ENCODE measurements around the gene KITLG. TPM values are rescaled to one million over a fixed set of nuclear protein-coding genes. Genes with fewer than 3 reads are reported as not detected.
A peak's percentile ranks its signal among the peaks of the same experiment; 100 is the strongest.

The KITLG gene
- total RNA-seq, 1 donor from 2014 or later = 28.3 TPM

- H3K4me1 Mint-ChIP-seq (ENCODE audit: unreplicated experiment) = peaks cover 40% of the 10 kb centered on the region
- peak overlapping the region; percentile 2 for H3K27ac Mint-ChIP-seq (ENCODE audit: unreplicated experiment)
- H3K4me3 Mint-ChIP-seq (ENCODE audit: unreplicated experiment) = no peak overlapping the region
- TF ChIP-seq, protein P1, sequence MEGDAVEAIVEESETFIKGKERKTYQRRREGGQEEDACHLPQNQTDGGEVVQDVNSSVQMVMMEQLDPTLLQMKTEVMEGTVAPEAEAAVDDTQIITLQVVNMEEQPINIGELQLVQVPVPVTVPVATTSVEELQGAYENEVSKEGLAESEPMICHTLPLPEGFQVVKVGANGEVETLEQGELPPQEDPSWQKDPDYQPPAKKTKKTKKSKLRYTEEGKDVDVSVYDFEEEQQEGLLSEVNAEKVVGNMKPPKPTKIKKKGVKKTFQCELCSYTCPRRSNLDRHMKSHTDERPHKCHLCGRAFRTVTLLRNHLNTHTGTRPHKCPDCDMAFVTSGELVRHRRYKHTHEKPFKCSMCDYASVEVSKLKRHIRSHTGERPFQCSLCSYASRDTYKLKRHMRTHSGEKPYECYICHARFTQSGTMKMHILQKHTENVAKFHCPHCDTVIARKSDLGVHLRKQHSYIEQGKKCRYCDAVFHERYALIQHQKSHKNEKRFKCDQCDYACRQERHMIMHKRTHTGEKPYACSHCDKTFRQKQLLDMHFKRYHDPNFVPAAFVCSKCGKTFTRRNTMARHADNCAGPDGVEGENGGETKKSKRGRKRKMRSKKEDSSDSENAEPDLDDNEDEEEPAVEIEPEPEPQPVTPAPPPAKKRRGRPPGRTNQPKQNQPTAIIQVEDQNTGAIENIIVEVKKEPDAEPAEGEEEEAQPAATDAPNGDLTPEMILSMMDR (IDR thresholded peaks at IDR 0.05; ENCODE audit: unreplicated experiment) = no peak
- H3K9me3 Mint-ChIP-seq (ENCODE audit: unreplicated experiment) = no peaks in the 10 kb centered on the region
- no peak for DNase-seq (ENCODE audit: low spot score)
- H3K36me3 Mint-ChIP-seq (ENCODE audit: low read depth, unreplicated experiment) = no peaks in the 10 kb centered on the region
- no peaks in the 10 kb centered on the region for H3K27me3 Mint-ChIP-seq (ENCODE audit: unreplicated experiment)
Measured at GRCh38 chr12:88562846-88563582, 17.3 kb downstream of the KITLG start.

GRCh38 chr12:88562151-88562550 lies 18.1 kb downstream of the KITLG start:
- H3K27ac Mint-ChIP-seq (ENCODE audit: unreplicated experiment) = no peak overlapping the region
- no peaks in the 10 kb centered on the region for H3K36me3 Mint-ChIP-seq (ENCODE audit: low read depth, unreplicated experiment)
- no peaks in the 10 kb centered on the region for H3K9me3 Mint-ChIP-seq (ENCODE audit: unreplicated experiment)
- no peak for DNase-seq (ENCODE audit: low spot score)
- H3K4me1 Mint-ChIP-seq (ENCODE audit: unreplicated experiment) = peaks cover 40% of the 10 kb centered on the region
- no peak overlapping the region for H3K4me3 Mint-ChIP-seq (ENCODE audit: unreplicated experiment)
- TF ChIP-seq, protein P1 (IDR thresholded peaks at IDR 0.05; ENCODE audit: unreplicated experiment) = no peak
- no peaks in the 10 kb centered on the region for H3K27me3 Mint-ChIP-seq (ENCODE audit: unreplicated experiment)

DNA sequence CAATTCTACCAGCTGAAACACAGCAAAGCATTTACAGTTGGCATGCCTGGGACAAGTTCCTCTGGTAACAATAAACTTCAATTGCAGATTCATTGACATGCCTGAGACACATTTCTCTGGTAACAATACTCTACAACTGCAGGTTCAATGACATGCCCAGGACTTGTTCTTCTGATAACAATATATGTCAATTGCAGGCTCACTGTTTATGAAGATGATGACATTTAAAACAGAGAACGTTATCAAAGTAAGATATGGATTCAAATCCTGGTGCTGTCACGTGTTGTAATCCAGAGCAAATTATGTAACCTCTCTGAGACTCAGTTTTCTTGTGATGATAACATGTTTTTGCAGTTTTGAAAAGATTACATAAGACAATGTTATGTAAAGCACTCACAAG lies 20.5 kb downstream of the KITLG start:
- Mint-ChIP-seq H3K4me1 (ENCODE audit: unreplicated experiment) (peaks cover 36% of the 10 kb centered on the region), H3K4me3 (ENCODE audit: unreplicated experiment) (no peak overlapping the region), H3K9me3 (ENCODE audit: unreplicated experiment) (no peaks in the 10 kb centered on the region), H3K27me3 (ENCODE audit: unreplicated experiment) (peaks cover 3% of the 10 kb centered on the region), H3K36me3 (ENCODE audit: low read depth, unreplicated experiment) (peaks cover 5% of the 10 kb centered on the region), H3K27ac (ENCODE audit: unreplicated experiment) (no peak overlapping the region)
- DNase-seq (ENCODE audit: low spot score) = no peak
- TF ChIP-seq, protein P1 (IDR thresholded peaks at IDR 0.05; ENCODE audit: unreplicated experiment) = no peak

DNA sequence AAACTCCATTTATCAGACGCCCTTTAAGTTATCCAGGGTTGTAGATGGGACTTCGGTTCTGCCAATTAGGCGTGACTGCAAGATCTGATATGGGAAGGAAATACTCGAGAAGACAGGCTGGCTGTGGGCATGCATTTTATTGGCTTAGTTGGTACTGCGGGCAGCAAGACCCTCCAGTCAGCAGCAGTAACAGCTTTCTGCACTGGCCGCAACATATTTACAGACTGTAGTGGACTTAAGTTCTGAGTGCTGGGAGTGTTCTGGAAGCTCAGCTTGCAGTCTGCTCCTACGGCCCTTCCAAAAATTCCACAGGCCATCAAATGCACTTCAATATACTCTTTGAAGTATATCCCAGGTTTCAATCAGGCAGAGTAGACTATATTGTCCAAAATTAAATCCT lies 21.1 kb downstream of the KITLG start:
- Mint-ChIP-seq H3K27me3 (ENCODE audit: unreplicated experiment) (peaks cover 3% of the 10 kb centered on the region), H3K27ac (ENCODE audit: unreplicated experiment) (peak overlapping the region; percentile 59), H3K4me3 (ENCODE audit: unreplicated experiment) (no peak overlapping the region), H3K4me1 (ENCODE audit: unreplicated experiment) (peaks cover 32% of the 10 kb centered on the region), H3K9me3 (ENCODE audit: unreplicated experiment) (no peaks in the 10 kb centered on the region), H3K36me3 (ENCODE audit: low read depth, unreplicated experiment) (peaks cover 5% of the 10 kb centered on the region)
- TF ChIP-seq, protein P1 (IDR thresholded peaks at IDR 0.05; ENCODE audit: unreplicated experiment) = no peak
- no peak for DNase-seq (ENCODE audit: low spot score)

DNA sequence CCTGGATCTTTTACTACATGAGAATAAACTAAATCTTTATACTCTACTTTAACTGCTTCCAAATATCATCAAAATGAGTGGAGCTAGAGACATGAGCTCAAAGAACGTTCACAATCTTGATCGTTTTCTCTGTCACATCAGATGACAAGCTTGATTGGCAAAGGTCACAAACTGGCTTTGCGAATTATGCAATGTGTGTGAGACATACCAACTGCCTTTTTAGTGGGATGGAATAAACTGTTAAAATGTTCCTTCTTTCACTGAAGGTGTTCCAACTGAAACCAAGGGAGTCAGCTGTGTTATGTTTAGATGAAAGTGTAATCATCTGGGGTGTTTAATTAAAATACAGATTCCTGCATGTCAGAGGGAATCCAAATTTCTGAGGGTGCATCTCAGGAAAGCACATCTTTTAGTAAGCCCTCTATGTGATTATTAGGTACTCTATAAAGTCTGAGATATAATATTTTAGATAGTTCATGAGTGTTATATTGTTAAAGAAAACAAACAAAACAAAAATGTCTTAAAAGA lies 21.9 kb downstream of the KITLG start:
- Mint-ChIP-seq H3K4me1 (ENCODE audit: unreplicated experiment) (peaks cover 27% of the 10 kb centered on the region), H3K9me3 (ENCODE audit: unreplicated experiment) (no peaks in the 10 kb centered on the region), H3K36me3 (ENCODE audit: low read depth, unreplicated experiment) (peaks cover 5% of the 10 kb centered on the region), H3K27ac (ENCODE audit: unreplicated experiment) (no peak overlapping the region), H3K4me3 (ENCODE audit: unreplicated experiment) (no peak overlapping the region), H3K27me3 (ENCODE audit: unreplicated experiment) (peaks cover 5% of the 10 kb centered on the region)
- TF ChIP-seq, protein P1 (IDR thresholded peaks at IDR 0.05; ENCODE audit: unreplicated experiment) = no peak
- DNase-seq (ENCODE audit: low spot score) = no peak
